Measurements from ENCODE around the gene DNMT3A.
A peak's percentile ranks its signal among the peaks of the same experiment; 100 is the strongest.

The DNMT3A gene

DNA sequence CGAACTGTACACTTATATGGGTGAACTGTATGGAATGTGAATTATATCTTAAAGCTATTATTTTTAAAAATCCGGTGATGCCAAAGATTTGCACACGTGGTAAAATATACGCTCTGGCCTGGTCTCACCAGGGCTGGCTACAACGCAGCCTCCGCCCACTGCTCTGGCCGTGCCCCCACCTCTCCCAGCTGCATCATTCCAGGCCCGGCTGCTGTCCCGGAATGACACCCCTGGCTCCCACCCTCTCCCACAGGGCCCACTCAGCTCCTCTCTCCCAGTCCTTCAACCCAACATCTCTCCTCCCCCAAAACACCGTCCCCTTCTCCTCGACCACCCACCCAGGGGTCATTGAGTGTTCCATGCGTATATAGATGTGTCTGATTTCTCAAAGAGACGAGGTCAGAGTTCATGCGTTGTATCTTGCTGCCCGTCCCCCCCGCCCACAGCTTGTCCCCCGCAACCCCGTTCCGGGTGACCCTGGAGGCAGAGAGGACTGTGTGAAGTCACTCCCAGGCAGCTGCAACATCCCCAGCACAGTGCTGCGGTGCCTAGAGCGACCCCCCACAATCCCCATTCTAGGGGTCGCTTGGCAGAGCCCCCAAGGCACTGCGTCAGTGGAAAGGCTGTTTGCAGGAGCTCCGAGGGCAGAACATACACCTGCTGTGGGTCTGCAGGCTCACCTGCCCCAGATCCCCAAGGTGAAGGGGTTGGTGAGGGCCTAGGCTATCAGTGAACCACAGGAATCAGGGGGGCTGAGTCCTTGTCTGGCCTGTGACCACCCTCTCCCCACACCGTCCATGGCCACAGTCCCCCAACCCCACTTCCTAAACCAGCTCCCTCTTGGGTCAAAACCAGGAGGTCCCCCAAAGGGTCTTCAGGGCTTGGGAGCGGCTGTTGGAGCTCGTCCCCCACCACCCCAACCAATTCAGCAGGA lies 13.3 kb downstream of the DNMT3A start:
- H3K36me3 Mint-ChIP-seq: peaks cover 20% of the 10 kb centered on the region

DNA sequence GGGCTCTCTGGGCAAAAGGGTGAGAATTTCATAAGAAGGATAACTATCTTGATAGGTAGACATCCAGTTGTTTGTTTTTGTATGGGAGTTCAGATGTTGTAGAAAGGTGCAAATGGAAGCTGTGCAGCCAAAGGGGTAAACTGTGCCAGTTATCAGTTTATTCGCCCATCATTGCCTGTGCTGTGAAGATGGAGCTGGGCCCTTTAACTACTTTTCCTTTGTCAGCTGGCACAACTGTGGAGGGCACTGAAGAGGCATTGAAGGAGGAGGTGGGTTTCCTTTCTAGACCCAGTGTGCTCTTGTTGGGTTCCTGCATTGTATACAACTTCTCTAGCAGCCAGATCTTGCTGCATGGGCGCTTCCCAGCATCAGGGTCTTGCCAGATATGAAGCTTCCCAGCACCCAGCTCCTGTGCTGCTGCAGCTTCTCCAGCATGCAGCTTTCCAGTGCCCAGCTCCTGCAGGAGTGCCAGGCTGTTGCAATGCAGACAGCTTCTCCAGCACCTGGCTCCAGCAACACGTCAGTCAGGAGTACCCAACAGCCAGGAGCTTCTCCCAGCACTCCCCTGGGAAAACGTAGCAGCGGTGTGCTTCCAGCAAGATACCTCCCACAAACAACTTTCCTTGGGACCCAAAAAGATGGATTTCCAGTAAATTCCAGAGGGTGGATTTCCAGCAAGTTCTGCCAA lies 15.3 kb downstream of the DNMT3A start:
- peak overlapping the region; percentile 6 for H3K27ac Mint-ChIP-seq
- no peaks in the 10 kb centered on the region for H3K27me3 Mint-ChIP-seq
- H3K4me1 Mint-ChIP-seq: peaks cover 73% of the 10 kb centered on the region
- H3K9me3 Mint-ChIP-seq: peaks cover 6% of the 10 kb centered on the region
- peaks cover 24% of the 10 kb centered on the region for H3K36me3 Mint-ChIP-seq
- H3K4me3 Mint-ChIP-seq: no peak overlapping the region

More for the DNA sequence above, 13.3 kb downstream of the DNMT3A start:
- peaks cover 73% of the 10 kb centered on the region for H3K4me1 Mint-ChIP-seq
- no peak overlapping the region for H3K4me3 Mint-ChIP-seq
- H3K9me3 Mint-ChIP-seq: peaks cover 6% of the 10 kb centered on the region
- no peak overlapping the region for H3K27ac Mint-ChIP-seq
- H3K27me3 Mint-ChIP-seq: no peaks in the 10 kb centered on the region

DNA sequence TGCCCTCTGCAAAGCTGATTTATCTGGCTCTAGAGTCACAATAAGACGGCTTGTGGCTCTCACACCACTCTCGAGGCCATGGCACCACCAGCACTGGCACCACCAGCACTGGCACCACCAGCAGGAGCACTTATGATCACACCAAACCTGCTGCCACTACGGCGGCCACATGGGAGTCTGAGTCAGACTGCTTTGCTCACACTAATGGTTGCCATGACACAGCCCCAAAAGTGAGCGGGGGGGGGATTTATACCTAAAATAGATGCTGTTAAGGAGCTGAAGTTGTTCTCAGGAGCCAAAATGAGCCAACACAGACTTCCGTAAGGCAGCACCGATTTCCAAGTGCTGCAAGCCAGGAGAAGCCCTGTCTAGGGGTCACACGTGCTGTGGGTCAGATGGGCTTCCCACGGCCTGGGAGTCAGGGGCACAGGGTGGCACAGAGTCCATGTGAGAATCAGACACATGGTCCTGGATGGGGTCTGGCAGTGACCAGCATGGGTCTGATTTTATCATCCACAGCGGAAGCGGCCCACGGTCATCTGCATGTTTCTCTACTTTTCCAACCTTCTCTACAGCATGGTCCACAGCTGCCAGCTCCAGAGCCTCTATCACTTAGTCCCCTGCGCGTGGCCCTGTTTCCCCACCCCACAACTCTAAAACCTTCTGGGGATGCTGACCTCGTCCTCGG lies 16.7 kb downstream of the DNMT3A start:
- peaks cover 26% of the 10 kb centered on the region for H3K36me3 Mint-ChIP-seq
- H3K27me3 Mint-ChIP-seq: no peaks in the 10 kb centered on the region
- H3K4me3 Mint-ChIP-seq: no peak overlapping the region
- peaks cover 6% of the 10 kb centered on the region for H3K9me3 Mint-ChIP-seq
- peaks cover 70% of the 10 kb centered on the region for H3K4me1 Mint-ChIP-seq
- peak overlapping the region; percentile 53 for H3K27ac Mint-ChIP-seq

DNA sequence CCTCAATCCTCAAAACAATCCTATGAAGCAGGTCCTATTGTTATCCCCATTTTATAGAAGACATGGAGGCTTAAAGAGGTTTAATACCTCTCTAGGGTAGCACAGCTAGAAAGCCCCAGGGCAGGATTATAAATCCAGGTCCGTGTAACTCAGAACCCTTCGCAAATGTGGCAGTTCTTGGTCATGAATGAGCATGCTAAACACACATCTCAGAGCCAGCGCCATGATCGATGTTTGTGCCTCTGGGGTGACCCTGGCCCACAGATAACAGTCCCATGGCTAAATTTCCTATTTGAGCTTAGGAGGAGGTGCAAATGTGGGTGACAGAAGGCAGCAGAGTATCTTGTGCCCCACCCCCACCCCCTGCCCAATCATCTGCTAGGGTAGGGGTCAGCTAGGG lies 17.5 kb downstream of the DNMT3A start:
- H3K4me1 Mint-ChIP-seq: peaks cover 69% of the 10 kb centered on the region
- H3K27me3 Mint-ChIP-seq: no peaks in the 10 kb centered on the region
- peaks cover 26% of the 10 kb centered on the region for H3K36me3 Mint-ChIP-seq
- no peak overlapping the region for H3K27ac Mint-ChIP-seq
- H3K9me3 Mint-ChIP-seq: peaks cover 6% of the 10 kb centered on the region
- H3K4me3 Mint-ChIP-seq: no peak overlapping the region

DNA sequence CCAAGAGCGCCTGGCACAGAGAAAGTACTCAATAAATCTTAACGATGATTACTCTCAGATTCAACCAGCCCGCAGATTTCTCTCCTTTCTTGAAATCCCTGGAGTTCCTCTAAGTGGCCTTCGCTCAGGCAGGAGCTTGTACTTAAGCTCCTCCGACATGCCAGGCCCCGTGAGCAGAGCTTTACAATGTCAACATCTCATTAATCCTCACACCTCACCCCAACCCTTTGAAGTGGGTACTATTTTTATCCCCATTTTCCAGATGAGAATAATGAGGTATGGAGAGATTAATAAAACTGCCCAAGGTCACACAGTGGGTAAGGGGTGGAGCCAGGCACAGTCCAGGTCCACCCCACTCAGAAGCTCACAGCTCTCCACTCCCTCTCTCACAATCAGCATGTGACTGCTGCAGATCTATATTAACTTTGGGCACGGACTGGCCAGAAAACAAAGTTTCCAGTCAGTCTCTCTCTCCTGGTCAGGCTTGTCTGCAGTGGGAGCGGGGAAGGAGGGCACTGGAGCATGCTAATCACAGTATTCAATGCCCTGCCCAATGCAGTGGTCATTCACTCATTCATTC lies 18.0 kb downstream of the DNMT3A start:
- peaks cover 26% of the 10 kb centered on the region for H3K36me3 Mint-ChIP-seq
- H3K4me1 Mint-ChIP-seq: peaks cover 71% of the 10 kb centered on the region
- no peaks in the 10 kb centered on the region for H3K27me3 Mint-ChIP-seq
- H3K27ac Mint-ChIP-seq: peak overlapping the region; percentile 80
- H3K9me3 Mint-ChIP-seq: peaks cover 6% of the 10 kb centered on the region
- H3K4me3 Mint-ChIP-seq: peak overlapping the region; percentile 75

DNA sequence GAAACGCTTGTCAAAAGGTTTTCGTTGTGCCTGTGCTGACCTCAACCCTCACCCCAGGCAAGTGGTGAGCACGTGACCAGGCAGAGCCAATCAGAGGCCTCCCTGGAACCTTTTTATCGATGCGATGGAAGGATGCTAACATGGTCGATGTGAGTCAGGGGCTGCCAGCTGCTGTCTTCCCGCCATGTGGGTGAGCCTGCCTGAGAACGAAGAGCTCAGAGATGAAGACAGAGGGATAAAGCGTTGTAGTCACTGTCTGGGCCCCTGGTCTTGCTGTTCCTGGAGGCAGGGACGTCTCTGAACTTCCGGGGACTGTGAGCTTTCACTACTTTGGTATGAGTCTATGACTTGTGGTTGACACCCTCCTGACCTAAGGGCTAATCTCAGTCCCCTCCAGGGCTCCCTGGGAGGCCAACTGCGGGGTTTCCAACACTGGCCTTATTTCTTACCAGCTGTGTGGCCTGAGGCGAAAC lies 18.6 kb downstream of the DNMT3A start:
- peaks cover 26% of the 10 kb centered on the region for H3K36me3 Mint-ChIP-seq

DNA sequence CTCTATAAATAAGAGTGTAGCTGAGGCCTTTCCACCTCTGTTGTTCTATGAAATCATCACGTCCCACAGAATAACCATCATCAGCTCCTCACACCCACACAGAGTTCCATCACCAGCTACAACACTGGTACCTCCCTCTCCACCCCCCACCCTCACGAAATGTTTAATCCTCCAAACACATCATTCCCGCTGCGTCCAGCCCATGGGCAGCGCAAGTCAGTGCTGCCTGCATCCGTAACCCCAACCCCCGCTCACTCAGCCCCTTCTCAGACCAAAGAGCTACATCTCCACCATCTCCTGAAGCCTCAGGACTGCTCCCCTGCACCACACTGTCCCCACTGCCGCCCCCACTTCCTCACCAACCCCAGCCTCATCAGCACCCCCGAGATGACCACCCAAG lies 19.4 kb downstream of the DNMT3A start:
- Mint-ChIP-seq H3K27ac (peak overlapping the region; percentile 80), H3K9me3 (peaks cover 6% of the 10 kb centered on the region), H3K27me3 (no peaks in the 10 kb centered on the region), H3K4me3 (peak overlapping the region; percentile 75), H3K4me1 (peaks cover 73% of the 10 kb centered on the region), H3K36me3 (peaks cover 20% of the 10 kb centered on the region)

More for the DNA sequence above, 18.6 kb downstream of the DNMT3A start:
- H3K4me3 Mint-ChIP-seq: peak overlapping the region; percentile 75
- H3K9me3 Mint-ChIP-seq: peaks cover 6% of the 10 kb centered on the region
- peaks cover 73% of the 10 kb centered on the region for H3K4me1 Mint-ChIP-seq
- peak overlapping the region; percentile 80 for H3K27ac Mint-ChIP-seq
- H3K27me3 Mint-ChIP-seq: no peaks in the 10 kb centered on the region

DNA sequence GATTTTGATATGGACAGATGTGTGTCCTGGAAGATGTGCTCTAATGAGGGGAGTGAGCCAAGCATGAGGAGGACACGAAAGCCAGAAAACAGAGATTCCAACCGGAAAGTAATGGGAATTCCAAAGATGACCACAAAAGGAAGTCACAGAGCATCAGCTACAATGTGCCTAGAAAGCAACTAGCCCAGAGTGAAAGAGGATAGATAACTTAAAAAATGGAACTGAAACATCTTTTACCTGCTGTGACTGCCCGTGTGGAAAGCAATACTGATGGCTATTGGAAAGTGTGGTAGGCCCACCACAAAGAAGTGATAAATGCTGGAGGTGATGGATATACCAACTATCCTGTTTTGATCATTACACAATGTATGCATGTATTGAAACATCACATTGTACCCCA lies 21.6 kb downstream of the DNMT3A start:
- H3K9me3 Mint-ChIP-seq: no peaks in the 10 kb centered on the region
- H3K27me3 Mint-ChIP-seq: no peaks in the 10 kb centered on the region
- H3K4me1 Mint-ChIP-seq: peaks cover 83% of the 10 kb centered on the region
- H3K4me3 Mint-ChIP-seq: no peak overlapping the region
- H3K27ac Mint-ChIP-seq: peak overlapping the region; percentile 41
- peaks cover 9% of the 10 kb centered on the region for H3K36me3 Mint-ChIP-seq

DNA sequence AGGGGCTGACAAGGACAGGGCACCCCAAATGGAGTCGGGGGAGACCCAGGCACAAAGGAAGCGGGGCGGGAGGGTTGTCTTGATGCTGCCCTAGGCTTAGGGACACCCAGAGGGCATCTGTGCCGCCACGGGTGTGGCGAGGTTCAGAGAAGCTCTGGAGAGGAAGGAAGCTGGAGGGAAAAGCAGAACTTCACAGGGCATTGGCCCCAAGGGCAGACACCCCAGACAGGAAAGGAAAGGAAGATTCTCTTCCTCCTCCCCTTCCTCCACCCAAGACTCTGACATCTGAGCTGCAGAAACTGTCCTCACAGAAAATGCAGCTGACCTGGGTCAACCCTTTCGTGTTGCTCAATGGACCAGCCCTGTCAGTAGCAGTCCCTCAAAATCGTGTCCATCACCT lies 25.6 kb downstream of the DNMT3A start:
- no peak overlapping the region for H3K4me3 Mint-ChIP-seq
- H3K27ac Mint-ChIP-seq: peak overlapping the region; percentile 98
- peaks cover 67% of the 10 kb centered on the region for H3K4me1 Mint-ChIP-seq
- no peaks in the 10 kb centered on the region for H3K9me3 Mint-ChIP-seq
- peaks cover 2% of the 10 kb centered on the region for H3K36me3 Mint-ChIP-seq
- H3K27me3 Mint-ChIP-seq: no peaks in the 10 kb centered on the region

DNA sequence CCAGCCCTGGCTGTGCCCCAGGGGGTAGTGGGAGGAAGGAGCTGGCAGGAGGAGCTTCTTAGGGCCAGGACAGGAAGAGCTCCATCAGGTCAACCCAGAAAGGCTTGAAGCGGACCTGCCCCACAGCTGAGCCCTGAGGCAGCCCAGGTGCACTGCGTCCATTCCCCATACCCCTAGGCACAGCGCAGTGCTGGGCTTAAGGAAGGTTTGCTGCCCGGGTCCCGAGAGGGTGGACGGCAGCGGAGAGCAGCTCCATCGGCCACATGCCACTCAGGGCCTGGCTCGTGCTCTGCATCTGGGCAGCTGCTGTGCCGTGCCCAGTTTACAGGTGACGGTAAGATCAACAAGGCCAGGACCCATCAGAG lies 26.4 kb downstream of the DNMT3A start:
- no peaks in the 10 kb centered on the region for H3K9me3 Mint-ChIP-seq
- H3K4me3 Mint-ChIP-seq: peak overlapping the region; percentile 47
- H3K27me3 Mint-ChIP-seq: no peaks in the 10 kb centered on the region
- peaks cover 69% of the 10 kb centered on the region for H3K4me1 Mint-ChIP-seq
- peak overlapping the region; percentile 98 for H3K27ac Mint-ChIP-seq
- peaks cover 2% of the 10 kb centered on the region for H3K36me3 Mint-ChIP-seq

DNA sequence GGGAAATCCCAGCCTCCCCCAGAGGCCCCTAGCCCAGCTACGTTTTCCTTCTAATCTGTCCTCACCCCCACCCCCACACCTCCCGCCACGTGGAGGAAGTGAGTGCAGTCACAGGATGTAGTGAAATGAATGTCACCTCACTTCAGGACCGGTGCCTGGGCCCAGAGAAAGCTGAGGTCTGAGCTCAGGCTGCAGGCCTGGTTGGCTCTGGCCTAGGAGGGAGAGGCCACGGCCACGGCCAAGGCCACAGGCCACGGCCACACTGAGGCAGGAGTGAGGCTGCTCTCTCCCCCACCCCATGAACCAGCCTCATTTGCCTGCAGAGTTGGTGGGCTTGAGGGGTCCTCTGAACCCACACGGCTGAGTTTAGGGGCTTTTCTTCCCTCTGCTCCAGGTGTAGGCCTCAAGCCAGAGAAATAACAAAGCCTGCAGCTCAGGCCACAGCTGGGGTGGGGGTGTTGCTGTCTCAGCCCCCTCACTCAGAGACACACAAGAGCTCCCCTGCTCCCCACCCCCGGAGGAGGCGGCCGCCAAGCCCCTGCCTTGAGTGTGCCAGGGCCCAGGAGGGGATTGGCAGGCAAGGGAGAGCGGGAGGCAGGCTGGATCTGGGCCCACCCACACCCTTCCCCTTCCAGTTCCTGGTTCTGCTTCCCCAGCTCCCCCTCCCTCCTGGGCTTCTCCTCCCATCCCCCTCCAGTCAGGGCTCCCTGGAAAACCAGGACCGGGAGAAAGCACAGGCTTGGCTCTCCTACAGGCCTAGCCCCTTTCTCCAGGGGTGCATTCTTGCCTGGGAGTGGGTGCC lies 27.0 kb downstream of the DNMT3A start:
- Mint-ChIP-seq H3K4me3 (peak overlapping the region; percentile 86), H3K4me1 (peaks cover 67% of the 10 kb centered on the region), H3K27me3 (no peaks in the 10 kb centered on the region), H3K36me3 (peaks cover 2% of the 10 kb centered on the region), H3K9me3 (no peaks in the 10 kb centered on the region), H3K27ac (peak overlapping the region; percentile 98)

DNA sequence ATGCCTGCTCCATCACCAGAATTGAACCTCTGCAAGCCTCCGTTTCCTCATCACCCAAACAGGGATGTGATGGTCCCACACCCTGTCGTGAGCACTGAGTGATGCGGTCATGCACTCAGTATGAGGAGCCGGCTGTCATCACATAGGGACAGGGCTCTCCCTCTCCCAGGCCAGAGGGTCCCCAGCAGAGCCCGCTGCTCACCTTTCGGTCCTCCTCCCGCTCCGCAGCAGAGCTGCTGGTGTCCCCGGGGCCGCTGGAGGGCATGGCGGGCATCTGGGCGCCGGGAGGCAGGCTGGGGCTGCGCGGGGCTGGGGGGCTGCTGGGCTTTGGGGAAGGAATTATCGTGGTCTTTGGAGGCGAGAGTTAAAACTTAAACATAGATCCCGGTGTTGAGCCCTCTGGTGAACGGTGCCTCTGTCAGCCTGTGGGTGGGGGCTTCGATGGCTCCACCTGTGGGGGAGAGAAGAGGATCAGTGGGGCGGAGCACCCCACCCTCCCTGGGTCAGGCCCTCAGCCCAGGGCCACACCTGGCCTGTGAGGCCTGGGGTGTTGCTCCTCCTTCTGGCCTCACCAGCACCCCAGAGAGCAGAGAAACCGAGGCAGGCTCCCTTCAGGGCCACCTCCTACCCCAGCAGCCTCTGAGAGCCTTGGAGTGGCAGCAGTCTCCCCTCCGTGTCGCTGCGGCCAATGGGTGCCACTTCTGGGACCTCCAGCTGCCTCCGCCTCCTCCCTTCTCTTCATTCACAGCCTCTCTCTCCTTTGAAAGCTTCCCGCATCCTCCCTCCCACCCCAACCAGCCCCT lies 27.8 kb downstream of the DNMT3A start:
- H3K27ac Mint-ChIP-seq: peak overlapping the region; percentile 98
- no peaks in the 10 kb centered on the region for H3K9me3 Mint-ChIP-seq
- peak overlapping the region; percentile 86 for H3K4me3 Mint-ChIP-seq
- H3K36me3 Mint-ChIP-seq: peaks cover 2% of the 10 kb centered on the region
- H3K27me3 Mint-ChIP-seq: no peaks in the 10 kb centered on the region
- peaks cover 71% of the 10 kb centered on the region for H3K4me1 Mint-ChIP-seq

DNA sequence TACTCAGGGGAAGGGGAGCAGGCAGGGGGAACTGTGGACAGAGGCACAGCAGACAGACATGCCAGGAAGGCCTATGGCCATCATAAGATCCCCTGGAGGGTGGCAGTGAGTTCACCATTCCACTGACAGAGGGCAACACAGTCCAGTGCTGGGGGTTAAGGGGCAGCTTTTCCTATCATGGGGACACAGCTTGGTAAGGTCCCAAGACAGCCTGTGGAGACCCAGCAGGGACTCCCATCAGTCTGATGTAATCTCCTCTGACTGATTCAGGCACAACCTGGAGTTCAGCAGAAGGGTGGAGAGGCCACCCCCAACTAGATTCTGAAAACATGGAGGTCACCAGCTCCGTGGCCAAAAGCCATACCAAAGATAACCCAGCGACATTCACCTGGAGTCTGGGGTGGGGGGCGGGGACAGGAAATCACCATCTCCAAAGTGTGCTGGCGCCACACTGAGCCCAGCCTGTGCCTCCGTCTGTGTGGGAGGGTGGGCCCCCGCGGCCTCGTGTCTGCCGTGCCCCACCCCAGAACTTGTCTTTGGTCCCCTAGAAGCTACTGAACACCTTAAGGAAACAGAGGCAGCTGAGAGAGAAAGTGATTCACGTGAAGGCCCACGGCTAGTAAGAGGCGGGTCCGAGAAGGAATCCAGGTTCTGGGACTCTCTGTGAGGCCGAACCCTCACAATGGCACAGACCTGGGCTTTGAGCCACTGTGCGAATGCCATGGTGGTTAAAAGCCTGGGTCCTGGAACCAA lies 28.6 kb downstream of the DNMT3A start:
- H3K27ac Mint-ChIP-seq: peak overlapping the region; percentile 98
- H3K9me3 Mint-ChIP-seq: no peaks in the 10 kb centered on the region
- peaks cover 76% of the 10 kb centered on the region for H3K4me1 Mint-ChIP-seq
- H3K36me3 Mint-ChIP-seq: peaks cover 2% of the 10 kb centered on the region
- peak overlapping the region; percentile 86 for H3K4me3 Mint-ChIP-seq
- no peaks in the 10 kb centered on the region for H3K27me3 Mint-ChIP-seq
